Thyroid gland (tissue), 4 donors: ENCODE measurements around the gene ARMS2.

Source experiments
- CTCF ChIP-seq, 6 experiments: fragments of 200-600 bp in 3 of 6; fragments of 450-650 bp in 3 of 6; sonication (generic) in 3 of 6; IDR thresholded peaks; one replicate each; pipeline ENCODE4 v1.5.1; 2016 to 2019; ENCODE audit warnings: antibody characterized with exemption in 6 of 6, mild to moderate bottlenecking in 2 of 6, inconsistent platforms in 1 of 6, moderate library complexity in 1 of 6
- POLR2A ChIP-seq, 2 donors: fragments of 450-650 bp; IDR thresholded peaks; one replicate each; pipeline ENCODE4 v1.6.1; 2017; ENCODE audit warnings: antibody characterized with exemption in 2 of 2, mild to moderate bottlenecking in 2 of 2, moderate library complexity in 1 of 2

GRCh38 chr10:122419016-122419415 is 35.4 kb upstream of the ARMS2 start:
- TF ChIP-seq CTCF (IDR thresholded peaks at IDR 0.05) = no peak
- no peak for TF ChIP-seq POLR2A (IDR thresholded peaks at IDR 0.05)
